ENCODE results near the gene VWA5B2.

VWA5B2 gene

DNA sequence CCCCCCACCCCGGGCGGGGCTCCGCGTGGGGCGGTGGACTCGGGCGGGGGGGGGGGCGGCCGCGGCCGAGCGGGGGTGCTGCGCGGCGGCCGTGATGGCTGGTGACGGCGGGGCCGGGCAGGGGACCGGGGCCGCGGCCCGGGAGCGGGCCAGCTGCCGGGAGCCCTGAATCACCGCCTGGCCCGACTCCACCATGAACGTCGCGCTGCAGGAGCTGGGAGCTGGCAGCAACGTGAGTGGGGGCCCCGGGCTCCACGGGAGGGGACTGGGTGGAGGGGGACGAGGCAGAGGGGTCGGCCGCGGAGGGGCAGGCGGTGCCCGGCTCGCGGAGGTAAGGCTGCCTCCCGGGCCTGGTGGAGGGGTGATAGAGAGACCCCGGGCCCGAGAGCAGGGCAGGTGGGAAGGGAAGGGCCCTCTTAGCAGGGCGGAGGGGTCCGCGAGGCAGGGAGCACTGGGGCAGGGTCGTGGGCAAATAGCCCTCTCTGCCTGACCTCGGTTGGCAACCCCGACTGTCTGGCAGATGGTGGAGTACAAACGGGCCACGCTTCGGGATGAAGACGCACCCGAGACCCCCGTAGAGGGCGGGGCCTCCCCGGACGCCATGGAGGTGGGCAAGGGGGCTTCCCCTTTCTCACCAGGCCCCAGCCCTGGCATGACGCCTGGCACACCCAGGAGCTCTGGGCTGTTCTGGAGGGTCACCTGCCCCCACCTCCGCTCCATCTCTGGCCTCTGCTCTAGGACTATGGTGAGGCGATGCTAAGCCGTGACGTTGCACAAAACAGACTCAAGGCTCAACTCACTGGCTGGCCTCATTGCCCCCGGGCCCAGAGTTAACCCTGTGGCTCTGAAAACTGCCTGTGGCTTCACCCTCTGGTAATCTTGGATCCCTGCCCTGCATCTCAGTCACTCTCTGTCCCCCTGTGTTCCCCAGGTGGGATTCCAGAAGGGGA lies 46.9 kb downstream of the VWA5B2 start, which contains the start of gene ECE2:
Gene ECE2, plus strand, starts transcription at position 62 of the 950 bp plus-strand sequence. Its CDS starts 132 bp downstream, at position 194.
- DNase-seq (ENCODE audit: low spot score): no peak

DNA sequence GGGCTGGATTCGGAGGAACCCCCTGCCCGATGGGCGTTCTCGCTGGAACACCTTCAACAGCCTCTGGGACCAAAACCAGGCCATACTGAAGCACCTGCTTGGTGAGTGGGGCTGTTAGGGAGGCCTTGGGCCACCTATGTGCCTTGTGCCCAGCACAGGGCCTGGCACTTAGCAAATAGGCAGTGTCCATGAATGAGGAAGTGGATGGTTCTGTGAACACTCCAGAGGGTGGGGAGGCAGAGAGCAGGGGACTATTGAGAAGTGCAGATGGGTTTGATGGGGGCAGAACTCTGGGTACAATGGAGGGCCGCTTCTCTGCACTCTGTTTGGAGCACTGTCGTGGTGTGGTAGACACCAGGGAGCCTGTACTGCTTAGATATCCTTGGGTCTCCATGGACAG lies 48.0 kb downstream of the VWA5B2 start:
- no peak for DNase-seq (ENCODE audit: low spot score)

GRCh38 chr3:184282941-184283340 lies 53.6 kb downstream of the VWA5B2 start:
- no peak for DNase-seq (ENCODE audit: low spot score)

- no peak for DNase-seq (ENCODE audit: low spot score)
Measured at GRCh38 chr3:184283681-184284080, 54.3 kb downstream of the VWA5B2 start.

GRCh38 chr3:184284696-184285095 lies 55.3 kb downstream of the VWA5B2 start:
- DNase-seq (ENCODE audit: low spot score): peak; percentile 31

- no peak for DNase-seq (ENCODE audit: low spot score)
Measured at GRCh38 chr3:184289426-184289938, 60.1 kb downstream of the VWA5B2 start.

- no peak for DNase-seq (ENCODE audit: low spot score)
Measured at GRCh38 chr3:184290331-184290730, 60.9 kb downstream of the VWA5B2 start.

- no peak for DNase-seq (ENCODE audit: low spot score)
Measured at GRCh38 chr3:184291044-184291737, 61.8 kb downstream of the VWA5B2 start.

Data from putamen (tissue), 1 donor.